Mesothelial cell of epicardium (in vitro differentiated cells): ENCODE measurements around the gene FAM117B. TPM values are rescaled to one million over a fixed set of nuclear protein-coding genes. Genes with fewer than 3 reads are reported as not detected.

ENCODE experiments used
- DNase-seq, 2 experiments: peaks; one replicate each; pipeline ENCODE4 v3.0.0; 2021; ENCODE audit warnings: low spot score in 2 of 2; ENCODE audit not compliant: unreplicated experiment in 2 of 2
- H3K27ac Mint-ChIP-seq: 2 replicates; pipeline ENCODE4 v1.8.0; 2021; ENCODE audit warnings: mixed read lengths
- H3K27me3 Mint-ChIP-seq: 2 replicates; pipeline ENCODE4 v1.8.0; 2021; ENCODE audit warnings: low read depth, mixed read lengths
- H3K36me3 Mint-ChIP-seq: 2 replicates; pipeline ENCODE4 v1.8.0; 2021; ENCODE audit warnings: mixed read lengths
- H3K4me1 Mint-ChIP-seq: 2 replicates; pipeline ENCODE4 v1.8.0; 2021; ENCODE audit warnings: mixed read lengths
- H3K4me3 Mint-ChIP-seq: 2 replicates; pipeline ENCODE4 v1.8.0; 2021; ENCODE audit warnings: mild to moderate bottlenecking, moderate library complexity, mixed read lengths
- H3K9me3 Mint-ChIP-seq: 2 replicates; pipeline ENCODE4 v1.8.0; 2021; ENCODE audit warnings: mixed read lengths
- CTCF ChIP-seq: fragments of 200-600 bp; sonication (generic); IDR thresholded peaks from one replicate; pipeline ENCODE4 v1.5.0; 2021; ENCODE audit warnings: antibody characterized with exemption; ENCODE audit not compliant: unreplicated experiment
- total RNA-seq: library from RNA; stranded (reverse); gene quantifications from 3 replicates; pipeline ENCODE4 v1.2.1, GENCODE V29; 2021

The FAM117B gene
- total RNA-seq, 1 donor from 2014 or later: 29.2 TPM

- no peaks in the 10 kb centered on the region for H3K36me3 Mint-ChIP-seq
- DNase-seq: no peak
- TF ChIP-seq CTCF: no peak
- no peaks in the 10 kb centered on the region for H3K9me3 Mint-ChIP-seq
- peak overlapping the region; percentile 24 for H3K4me3 Mint-ChIP-seq
- peak overlapping the region; percentile 88 for H3K27ac Mint-ChIP-seq
- no peaks in the 10 kb centered on the region for H3K27me3 Mint-ChIP-seq
- peaks cover 23% of the 10 kb centered on the region for H3K4me1 Mint-ChIP-seq
Measured at GRCh38 chr2:202632682-202633290, 2.0 kb upstream of the FAM117B start.

- H3K36me3 Mint-ChIP-seq: peaks cover 4% of the 10 kb centered on the region
- H3K4me3 Mint-ChIP-seq: peak overlapping the region; percentile 96
- H3K27me3 Mint-ChIP-seq: no peaks in the 10 kb centered on the region
- peaks cover 28% of the 10 kb centered on the region for H3K4me1 Mint-ChIP-seq
- peak overlapping the region; percentile 98 for H3K27ac Mint-ChIP-seq
- no peak for DNase-seq
- H3K9me3 Mint-ChIP-seq: no peaks in the 10 kb centered on the region
- no peak for TF ChIP-seq CTCF
Measured at GRCh38 chr2:202633470-202633869, 1.3 kb upstream of the FAM117B start.

- Mint-ChIP-seq H3K4me3 (peak overlapping the region; percentile 96), H3K9me3 (no peaks in the 10 kb centered on the region), H3K4me1 (peaks cover 28% of the 10 kb centered on the region), H3K27me3 (no peaks in the 10 kb centered on the region), H3K36me3 (peaks cover 4% of the 10 kb centered on the region), H3K27ac (peak overlapping the region; percentile 93)
- peak; percentile 67 to 77 for DNase-seq
- no peak for TF ChIP-seq CTCF
Measured at GRCh38 chr2:202635428-202636212, 851 bp downstream of the FAM117B start.

DNA sequence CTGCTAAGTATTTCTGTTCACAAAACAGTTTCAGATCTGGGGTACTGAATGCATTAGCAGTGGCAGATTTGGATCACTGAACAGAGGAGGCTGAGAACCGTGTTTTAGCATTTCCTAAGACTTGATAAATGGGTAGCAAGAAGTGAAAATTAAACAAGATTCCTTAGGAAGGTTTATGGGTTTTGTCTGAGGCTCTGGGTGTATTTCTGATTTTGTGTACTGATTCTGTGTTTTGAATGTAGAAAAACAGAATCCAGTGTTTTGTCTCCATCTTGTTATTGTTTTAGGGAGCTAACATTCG lies 1.4 kb downstream of the FAM117B start:
- Mint-ChIP-seq H3K36me3 (peaks cover 4% of the 10 kb centered on the region), H3K4me1 (peaks cover 31% of the 10 kb centered on the region), H3K27ac (peak overlapping the region; percentile 93), H3K4me3 (peak overlapping the region; percentile 74), H3K27me3 (no peaks in the 10 kb centered on the region), H3K9me3 (no peaks in the 10 kb centered on the region)
- TF ChIP-seq CTCF: no peak
- no peak for DNase-seq

DNA sequence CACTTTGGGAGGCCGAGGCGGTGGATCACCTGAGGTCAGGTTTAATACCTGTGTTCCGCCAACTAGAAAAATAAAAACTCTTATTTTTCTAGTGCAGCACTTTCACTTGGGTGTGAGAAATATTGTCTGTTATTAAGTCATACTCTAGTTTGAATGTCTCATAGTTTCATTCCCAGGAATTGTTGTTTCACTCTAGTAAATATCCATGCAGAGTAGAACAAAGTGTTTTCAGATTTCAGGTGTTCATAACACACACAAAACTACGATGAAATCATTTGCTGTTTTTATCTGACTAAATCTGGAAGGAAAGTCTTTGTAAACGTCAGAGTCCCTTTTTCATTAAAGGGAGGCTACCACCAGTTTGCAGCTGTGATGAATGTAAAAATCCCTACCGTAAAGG lies 4.0 kb downstream of the FAM117B start:
- peaks cover 4% of the 10 kb centered on the region for H3K36me3 Mint-ChIP-seq
- no peak overlapping the region for H3K4me3 Mint-ChIP-seq
- H3K27ac Mint-ChIP-seq: no peak overlapping the region
- TF ChIP-seq CTCF: no peak
- peaks cover 27% of the 10 kb centered on the region for H3K4me1 Mint-ChIP-seq
- no peaks in the 10 kb centered on the region for H3K27me3 Mint-ChIP-seq
- H3K9me3 Mint-ChIP-seq: no peaks in the 10 kb centered on the region
- DNase-seq: no peak
